ENCODE measurements around the gene LAMA3. TPM values are rescaled to one million over a fixed set of nuclear protein-coding genes. Genes with fewer than 3 reads are reported as not detected.

Gene LAMA3
- total and polyA plus RNA-seq, 2 of the 13 experiments (the other 11 are each of a cell fraction or from before 2014, with no cell fraction given): 0.45 to 2.2 TPM

- in situ Hi-C loops (cut with HindIII; ENCODE audit: extremely low pct_ligation_motif_present, low pct_unique_long_range_greater_than_20kb) (no loop called here), intact Hi-C loops (cut with micrococcal nuclease; ENCODE audit: unreplicated experiment) (no loop called here)
- ATAC-seq (no peak), FAIRE-seq (no peak), DNase-seq (ENCODE audit: low spot score) (no peak)
- ChIA-PET POLR2A (no interaction called here), CTCF (ENCODE audit: low intra/inter-chr PET ratio, low total read pairs) (no interaction called here)
- H3K4me2 ChIP-seq (ENCODE audit: low read depth, low read length): no peak overlapping the region
- BruUV-seq (replicated peaks): no TSS peak
- no peak overlapping the region for H3K27ac ChIP-seq (ENCODE audit: extremely low read length, insufficient read depth, low read length)
- no peak overlapping the region for H2AFZ ChIP-seq (ENCODE audit: low read length)
- no peak overlapping the region for H3K4me3 ChIP-seq (replicated peaks in 1 of 3; ENCODE audit: insufficient read depth in 1 of 3, low read depth in 2 of 3, low read length in 3 of 3)
- H3K4me1 ChIP-seq (ENCODE audit: insufficient read depth, low read length): peaks cover 5% of the 10 kb centered on the region; the same call in 1 of the 2 replicates
- H3K79me2 ChIP-seq (ENCODE audit: insufficient read depth, low read length): no peaks in the 10 kb centered on the region
- no peak overlapping the region for H3K9ac ChIP-seq (ENCODE audit: insufficient read depth, low read depth, low read length)
- no peaks in the 10 kb centered on the region for H3K27me3 ChIP-seq (ENCODE audit: control insufficient read depth in 1 of 2, insufficient read depth in 2 of 2, low read length in 2 of 2)
- no peaks in the 10 kb centered on the region for H4K20me1 ChIP-seq (ENCODE audit: insufficient read depth, low read length)
- no peaks in the 10 kb centered on the region for H3K9me3 ChIP-seq (ENCODE audit: low read length)
- H3K36me3 ChIP-seq (replicated peaks in 1 of 2; ENCODE audit: control insufficient read depth in 1 of 2, insufficient read depth in 2 of 2, low read length in 2 of 2): no peaks in the 10 kb centered on the region
- TF ChIP-seq, protein P1, sequence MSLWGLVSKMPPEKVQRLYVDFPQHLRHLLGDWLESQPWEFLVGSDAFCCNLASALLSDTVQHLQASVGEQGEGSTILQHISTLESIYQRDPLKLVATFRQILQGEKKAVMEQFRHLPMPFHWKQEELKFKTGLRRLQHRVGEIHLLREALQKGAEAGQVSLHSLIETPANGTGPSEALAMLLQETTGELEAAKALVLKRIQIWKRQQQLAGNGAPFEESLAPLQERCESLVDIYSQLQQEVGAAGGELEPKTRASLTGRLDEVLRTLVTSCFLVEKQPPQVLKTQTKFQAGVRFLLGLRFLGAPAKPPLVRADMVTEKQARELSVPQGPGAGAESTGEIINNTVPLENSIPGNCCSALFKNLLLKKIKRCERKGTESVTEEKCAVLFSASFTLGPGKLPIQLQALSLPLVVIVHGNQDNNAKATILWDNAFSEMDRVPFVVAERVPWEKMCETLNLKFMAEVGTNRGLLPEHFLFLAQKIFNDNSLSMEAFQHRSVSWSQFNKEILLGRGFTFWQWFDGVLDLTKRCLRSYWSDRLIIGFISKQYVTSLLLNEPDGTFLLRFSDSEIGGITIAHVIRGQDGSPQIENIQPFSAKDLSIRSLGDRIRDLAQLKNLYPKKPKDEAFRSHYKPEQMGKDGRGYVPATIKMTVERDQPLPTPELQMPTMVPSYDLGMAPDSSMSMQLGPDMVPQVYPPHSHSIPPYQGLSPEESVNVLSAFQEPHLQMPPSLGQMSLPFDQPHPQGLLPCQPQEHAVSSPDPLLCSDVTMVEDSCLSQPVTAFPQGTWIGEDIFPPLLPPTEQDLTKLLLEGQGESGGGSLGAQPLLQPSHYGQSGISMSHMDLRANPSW (CRISPR knock-in tag; IDR thresholded peaks at IDR 0.05; ENCODE audit: borderline replicate concordance): no peak
- TF ChIP-seq ZFP90 (CRISPR knock-in tag; IDR thresholded peaks at IDR 0.05; ENCODE audit: borderline replicate concordance): no peak
- TF ChIP-seq ZFP62 (CRISPR knock-in tag; IDR thresholded peaks at IDR 0.05): no peak
Measured at GRCh38 chr18:23716966-23717365, 27.7 kb downstream of the LAMA3 start.

DNA sequence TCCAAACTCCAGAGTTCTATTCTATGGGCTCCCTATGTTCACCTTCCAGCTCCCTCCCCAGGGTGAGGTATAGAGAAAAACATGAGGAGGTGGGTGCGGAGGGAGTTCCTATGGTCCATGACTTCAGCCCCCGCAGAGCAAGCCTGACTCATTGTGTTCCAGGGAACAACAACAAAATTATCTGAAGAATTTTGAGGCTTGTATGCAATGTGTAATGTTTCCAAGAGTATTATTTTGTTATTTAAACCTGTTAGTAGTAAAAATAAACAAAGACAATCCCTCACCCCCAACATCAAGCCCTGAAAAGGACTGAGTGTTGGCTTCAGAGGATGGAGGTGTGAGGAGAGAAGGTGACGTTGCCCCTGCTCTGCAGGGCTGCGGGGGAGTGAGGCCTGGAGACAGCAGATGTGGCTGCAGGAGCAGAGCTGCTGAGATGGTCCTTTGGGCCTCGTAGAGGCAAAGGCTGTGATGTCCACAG, 29.0 kb downstream of the LAMA3 start:
- no peaks in the 10 kb centered on the region for H4K20me1 ChIP-seq (ENCODE audit: insufficient read depth, low read length)
- POLR2A ChIA-PET: no interaction called here
- no peaks in the 10 kb centered on the region for H3K36me3 ChIP-seq (replicated peaks in 1 of 2; ENCODE audit: control insufficient read depth in 1 of 2, insufficient read depth in 2 of 2, low read length in 2 of 2)
- no peak overlapping the region for H3K4me3 ChIP-seq (replicated peaks in 1 of 3; ENCODE audit: insufficient read depth in 1 of 3, low read depth in 2 of 3, low read length in 3 of 3)
- no TSS peak for BruUV-seq (replicated peaks)
- TF ChIP-seq ZKSCAN5 (CRISPR knock-in tag; IDR thresholded peaks at IDR 0.05) (no peak), MXD4 (CRISPR knock-in tag; IDR thresholded peaks at IDR 0.05) (no peak)
- intact Hi-C loops (cut with micrococcal nuclease; ENCODE audit: unreplicated experiment): no loop called here
- ATAC-seq (no peak), FAIRE-seq (no peak), DNase-seq (ENCODE audit: low spot score) (no peak)
- no peaks in the 10 kb centered on the region for H3K79me2 ChIP-seq (ENCODE audit: insufficient read depth, low read length)
- CTCF ChIA-PET (ENCODE audit: low intra/inter-chr PET ratio, low total read pairs): no interaction called here
- no peaks in the 10 kb centered on the region for H3K9me3 ChIP-seq (ENCODE audit: low read length)
- peaks cover 5% of the 10 kb centered on the region; the same call in 1 of the 2 replicates for H3K4me1 ChIP-seq (ENCODE audit: insufficient read depth, low read length)
- no peaks in the 10 kb centered on the region for H3K27me3 ChIP-seq (ENCODE audit: control insufficient read depth in 1 of 2, insufficient read depth in 2 of 2, low read length in 2 of 2)
- no peak overlapping the region for H2AFZ ChIP-seq (ENCODE audit: low read length)
- H3K27ac ChIP-seq (ENCODE audit: extremely low read length, insufficient read depth, low read length): no peak overlapping the region
- in situ Hi-C loops (cut with HindIII; ENCODE audit: extremely low pct_ligation_motif_present, low pct_unique_long_range_greater_than_20kb): no loop called here
- WGBS (ENCODE audit: low lambda C conversion rate): 10% methylated on average over 5 of the region's 5 CpGs
- no peak overlapping the region for H3K4me2 ChIP-seq (ENCODE audit: low read depth, low read length)
- H3K9ac ChIP-seq (ENCODE audit: insufficient read depth, low read depth, low read length): no peak overlapping the region
